ENCODE results near the gene PDLIM1. TPM values are rescaled to one million over a fixed set of nuclear protein-coding genes. Genes with fewer than 3 reads are reported as not detected.

Gene PDLIM1
- total RNA-seq, 1 donor from 2014 or later: 358 TPM

DNA sequence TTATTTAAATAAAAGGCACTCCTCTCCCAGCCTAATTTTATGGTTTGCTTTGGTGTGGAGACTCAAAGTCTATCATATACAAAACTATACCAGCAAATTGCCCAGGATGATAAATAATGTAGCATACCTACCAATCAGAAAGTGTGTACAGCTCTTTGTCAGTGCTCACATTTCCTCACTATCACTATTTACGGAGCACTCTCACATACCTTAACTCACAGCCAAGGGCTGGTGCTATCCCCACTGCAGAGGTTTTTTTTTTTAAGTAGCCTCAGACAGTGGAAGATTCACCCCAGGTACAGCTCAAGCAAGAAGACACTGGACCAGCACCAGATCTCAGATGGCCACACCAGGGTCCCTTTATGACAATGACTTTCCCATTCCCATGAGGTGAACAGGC, 2.5 kb downstream of the PDLIM1 start:
- no peak for DNase-seq
- H3K27ac ChIP-seq (replicated peaks): peak overlapping the region; percentile 97
- H3K27me3 ChIP-seq (ENCODE audit: low read depth): no peaks in the 10 kb centered on the region
- intact Hi-C loops (cut with micrococcal nuclease): no loop called here
- peak overlapping the region; percentile 96 for H3K4me3 ChIP-seq
- peaks cover 78% of the 10 kb centered on the region for H3K4me1 ChIP-seq
- H3K36me3 ChIP-seq: no peaks in the 10 kb centered on the region
- TF ChIP-seq, protein P1, sequence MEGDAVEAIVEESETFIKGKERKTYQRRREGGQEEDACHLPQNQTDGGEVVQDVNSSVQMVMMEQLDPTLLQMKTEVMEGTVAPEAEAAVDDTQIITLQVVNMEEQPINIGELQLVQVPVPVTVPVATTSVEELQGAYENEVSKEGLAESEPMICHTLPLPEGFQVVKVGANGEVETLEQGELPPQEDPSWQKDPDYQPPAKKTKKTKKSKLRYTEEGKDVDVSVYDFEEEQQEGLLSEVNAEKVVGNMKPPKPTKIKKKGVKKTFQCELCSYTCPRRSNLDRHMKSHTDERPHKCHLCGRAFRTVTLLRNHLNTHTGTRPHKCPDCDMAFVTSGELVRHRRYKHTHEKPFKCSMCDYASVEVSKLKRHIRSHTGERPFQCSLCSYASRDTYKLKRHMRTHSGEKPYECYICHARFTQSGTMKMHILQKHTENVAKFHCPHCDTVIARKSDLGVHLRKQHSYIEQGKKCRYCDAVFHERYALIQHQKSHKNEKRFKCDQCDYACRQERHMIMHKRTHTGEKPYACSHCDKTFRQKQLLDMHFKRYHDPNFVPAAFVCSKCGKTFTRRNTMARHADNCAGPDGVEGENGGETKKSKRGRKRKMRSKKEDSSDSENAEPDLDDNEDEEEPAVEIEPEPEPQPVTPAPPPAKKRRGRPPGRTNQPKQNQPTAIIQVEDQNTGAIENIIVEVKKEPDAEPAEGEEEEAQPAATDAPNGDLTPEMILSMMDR (IDR thresholded peaks at IDR 0.05; ENCODE audit: borderline replicate concordance): no peak
- no peaks in the 10 kb centered on the region for H3K9me3 ChIP-seq (replicated peaks)

DNA sequence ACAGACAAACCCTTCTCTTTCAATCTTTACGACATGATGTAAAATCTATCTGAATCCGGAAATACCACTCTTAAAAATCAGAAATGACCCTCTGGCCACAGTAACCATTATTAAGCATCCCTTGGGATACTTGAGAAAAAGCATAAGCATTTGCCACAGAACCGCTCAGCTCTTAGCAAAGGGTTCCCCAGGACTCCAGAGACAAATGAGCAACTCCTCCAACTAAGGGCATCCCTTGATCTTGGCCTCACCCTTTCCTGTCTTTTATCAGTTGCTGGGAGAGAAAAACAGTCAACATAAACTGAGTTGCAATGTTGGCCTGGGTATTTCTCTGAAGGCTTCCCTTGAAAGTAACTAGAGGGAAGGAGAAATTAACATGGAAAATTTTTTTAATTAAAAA, 3.5 kb downstream of the PDLIM1 start:
- H3K36me3 ChIP-seq: peaks cover 5% of the 10 kb centered on the region
- no peaks in the 10 kb centered on the region for H3K9me3 ChIP-seq (replicated peaks)
- DNase-seq: no peak
- peak overlapping the region; percentile 97 for H3K27ac ChIP-seq (replicated peaks)
- intact Hi-C loops (cut with micrococcal nuclease): no loop called here
- no peaks in the 10 kb centered on the region for H3K27me3 ChIP-seq (ENCODE audit: low read depth)
- H3K4me1 ChIP-seq: peaks cover 88% of the 10 kb centered on the region
- peak overlapping the region; percentile 96 for H3K4me3 ChIP-seq
- TF ChIP-seq, protein P1 (IDR thresholded peaks at IDR 0.05; ENCODE audit: borderline replicate concordance): no peak

- intact Hi-C loops (cut with micrococcal nuclease): no loop called here
- H3K4me1 ChIP-seq: peaks cover 94% of the 10 kb centered on the region
- no peak for DNase-seq
- H3K36me3 ChIP-seq: peaks cover 5% of the 10 kb centered on the region
- H3K27ac ChIP-seq (replicated peaks): peak overlapping the region; percentile 97
- TF ChIP-seq, protein P1 (IDR thresholded peaks at IDR 0.05; ENCODE audit: borderline replicate concordance): no peak
- H3K4me3 ChIP-seq: peak overlapping the region; percentile 96
- H3K9me3 ChIP-seq (replicated peaks): no peaks in the 10 kb centered on the region
- H3K27me3 ChIP-seq (ENCODE audit: low read depth): no peaks in the 10 kb centered on the region
Observed at GRCh38 chr10:95286707-95287106, 4.1 kb downstream of the PDLIM1 start.

- H3K27me3 ChIP-seq (ENCODE audit: low read depth): no peaks in the 10 kb centered on the region
- peak overlapping the region; percentile 97 for H3K27ac ChIP-seq (replicated peaks)
- TF ChIP-seq, protein P1 (IDR thresholded peaks at IDR 0.05; ENCODE audit: borderline replicate concordance): no peak
- H3K4me1 ChIP-seq: peaks cover 97% of the 10 kb centered on the region
- H3K4me3 ChIP-seq: no peak overlapping the region
- intact Hi-C loops (cut with micrococcal nuclease): no loop called here
- no peaks in the 10 kb centered on the region for H3K9me3 ChIP-seq (replicated peaks)
- peaks cover 5% of the 10 kb centered on the region for H3K36me3 ChIP-seq
- DNase-seq: no peak
Observed at GRCh38 chr10:95285556-95285955, 5.2 kb downstream of the PDLIM1 start.

GRCh38 chr10:95284807-95285206, 6.0 kb downstream of the PDLIM1 start:
- Histone ChIP-seq H3K9me3 (replicated peaks) (no peaks in the 10 kb centered on the region), H3K36me3 (peaks cover 5% of the 10 kb centered on the region), H3K27me3 (ENCODE audit: low read depth) (no peaks in the 10 kb centered on the region), H3K4me3 (no peak overlapping the region), H3K27ac (replicated peaks) (peak overlapping the region; percentile 97), H3K4me1 (peaks cover 99% of the 10 kb centered on the region)
- intact Hi-C loops (cut with micrococcal nuclease): no loop called here
- TF ChIP-seq, protein P1 (IDR thresholded peaks at IDR 0.05; ENCODE audit: borderline replicate concordance): no peak
- no peak for DNase-seq

Data from left ventricle myocardium inferior (tissue), 1 donor.